ENCODE measurements around the gene ATG13. TPM values are rescaled to one million over a fixed set of nuclear protein-coding genes. Genes with fewer than 3 reads are reported as not detected.
"Not testable (repeated sequence)": the region's sequence is repeated elsewhere in the genome, so short reads cannot be mapped to it uniquely, and the experiment has no call there.

ATG13 gene
- polyA plus RNA-seq, 1 donor = 52.9 TPM

DNA sequence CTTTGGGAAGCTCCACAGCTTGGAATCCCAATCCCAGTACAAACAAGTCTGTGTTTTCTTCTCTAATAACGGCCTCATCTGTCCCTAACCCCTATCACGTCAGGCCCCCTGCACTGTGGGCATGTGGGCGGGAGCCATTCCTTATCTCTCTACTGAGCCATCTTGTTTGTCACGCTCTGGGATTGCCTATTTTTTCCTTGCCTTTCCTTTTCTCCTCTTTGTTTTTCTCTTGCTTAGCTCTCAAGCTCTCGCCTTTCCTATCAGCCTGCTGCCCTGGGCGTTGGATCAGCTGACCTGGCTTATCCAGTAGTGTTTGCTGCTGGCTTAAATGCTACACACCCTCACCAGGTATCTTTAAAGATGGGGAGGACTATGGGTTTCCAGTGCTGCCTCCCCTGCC, 47.3 kb downstream of the ATG13 start:
- no peak for DNase-seq
- Histone ChIP-seq H3K9me3 (ENCODE audit: control insufficient read depth, low read depth, low read length) (no peaks in the 10 kb centered on the region), H3K4me1 (ENCODE audit: control insufficient read depth, insufficient read depth, low read length) (peaks cover 4% of the 10 kb centered on the region), H3K27ac (ENCODE audit: low read length) (no peak overlapping the region), H3K36me3 (ENCODE audit: control insufficient read depth, insufficient read depth, low read length) (peaks cover 78% of the 10 kb centered on the region), H3K4me3 (ENCODE audit: low read length) (no peak overlapping the region), H3K27me3 (ENCODE audit: control insufficient read depth, insufficient read depth, low read length) (no peaks in the 10 kb centered on the region)
- no CpG with 5 or more reads among the region's 6 CpGs for WGBS (ENCODE audit: insufficient coverage, low lambda C conversion rate)

DNA sequence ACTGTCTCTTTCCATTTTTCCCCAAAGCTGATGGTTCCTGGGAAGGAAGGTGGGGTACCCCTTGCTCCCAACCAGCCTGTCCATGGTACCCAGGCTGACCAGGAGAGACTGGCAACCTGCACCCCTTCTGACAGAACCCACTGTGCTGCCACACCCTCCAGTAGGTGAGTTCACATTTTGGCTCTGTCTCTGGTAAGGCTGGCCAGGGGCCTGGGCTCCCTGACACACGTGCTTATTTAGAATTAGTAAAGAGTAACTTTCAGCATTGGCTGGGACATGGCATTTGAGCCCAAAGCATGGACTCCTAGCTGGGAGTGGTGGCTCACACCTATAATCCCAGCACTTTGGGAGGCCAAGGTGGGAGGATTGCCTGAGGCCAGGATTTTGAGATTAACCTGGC, 48.0 kb downstream of the ATG13 start:
- WGBS (ENCODE audit: insufficient coverage, low lambda C conversion rate) = no CpG with 5 or more reads among the region's 1 CpG
- no peak overlapping the region for H3K27ac ChIP-seq (ENCODE audit: low read length)
- peaks cover 81% of the 10 kb centered on the region for H3K36me3 ChIP-seq (ENCODE audit: control insufficient read depth, insufficient read depth, low read length)

DNA sequence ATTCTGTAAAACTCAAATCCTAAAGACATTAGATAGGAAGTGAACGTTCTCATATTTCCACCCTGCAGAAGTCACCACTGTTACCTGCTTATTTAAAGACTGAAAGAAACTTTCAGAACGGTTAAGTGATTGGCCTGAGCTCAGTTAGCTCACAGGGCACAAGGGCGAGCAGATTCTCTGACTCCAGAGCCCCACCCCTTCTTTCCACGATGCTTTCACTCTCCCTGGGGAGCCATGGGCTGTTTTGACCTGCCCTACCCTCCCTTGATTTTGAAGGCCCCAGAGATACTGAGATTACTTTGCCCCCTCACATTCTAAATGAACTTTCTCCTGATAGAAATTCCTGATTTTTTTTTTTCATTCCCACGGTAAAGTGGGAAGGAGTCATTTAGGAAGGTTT, 49.2 kb downstream of the ATG13 start:
- no peaks in the 10 kb centered on the region for H3K9me3 ChIP-seq (ENCODE audit: control insufficient read depth, low read depth, low read length)
- no peak for DNase-seq
- WGBS (ENCODE audit: insufficient coverage, low lambda C conversion rate) = no CpG with 5 or more reads among the region's 5 CpGs
- no peaks in the 10 kb centered on the region for H3K4me1 ChIP-seq (ENCODE audit: control insufficient read depth, insufficient read depth, low read length)
- H3K27me3 ChIP-seq (ENCODE audit: control insufficient read depth, insufficient read depth, low read length) = no peaks in the 10 kb centered on the region
- peaks cover 86% of the 10 kb centered on the region for H3K36me3 ChIP-seq (ENCODE audit: control insufficient read depth, insufficient read depth, low read length)
- H3K27ac ChIP-seq (ENCODE audit: low read length) = no peak overlapping the region
- H3K4me3 ChIP-seq (ENCODE audit: low read length) = no peak overlapping the region

More for the DNA sequence above, 48.0 kb downstream of the ATG13 start:
- H3K9me3 ChIP-seq (ENCODE audit: control insufficient read depth, low read depth, low read length) = no peaks in the 10 kb centered on the region
- no peak for DNase-seq
- H3K27me3 ChIP-seq (ENCODE audit: control insufficient read depth, insufficient read depth, low read length) = no peaks in the 10 kb centered on the region
- no peaks in the 10 kb centered on the region for H3K4me1 ChIP-seq (ENCODE audit: control insufficient read depth, insufficient read depth, low read length)
- H3K4me3 ChIP-seq (ENCODE audit: low read length) = no peak overlapping the region

DNA sequence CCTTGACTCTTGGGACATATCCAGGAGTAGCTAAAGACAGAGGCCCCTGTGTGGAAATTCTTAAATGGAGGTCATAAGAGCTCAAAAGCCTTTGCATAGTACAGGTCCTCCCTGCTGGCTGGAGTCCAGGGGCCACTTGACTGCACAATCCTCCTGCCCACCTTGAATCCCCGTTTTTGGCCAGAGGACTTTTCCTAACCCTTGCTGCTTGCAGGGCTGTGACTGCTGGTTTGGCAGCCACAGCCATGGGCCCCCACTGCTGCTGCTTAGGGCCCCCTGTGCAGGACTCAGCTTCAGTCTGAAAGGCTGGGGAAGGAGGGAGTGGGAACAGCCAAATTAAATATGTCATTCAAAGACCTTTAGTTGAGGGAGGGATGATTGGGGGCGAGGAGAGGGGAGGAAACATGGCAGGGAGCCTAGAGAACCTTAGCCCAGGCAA, 49.7 kb downstream of the ATG13 start:
- no peaks in the 10 kb centered on the region for H3K9me3 ChIP-seq (ENCODE audit: control insufficient read depth, low read depth, low read length)
- no peak overlapping the region for H3K27ac ChIP-seq (ENCODE audit: low read length)
- H3K4me1 ChIP-seq (ENCODE audit: control insufficient read depth, insufficient read depth, low read length) = no peaks in the 10 kb centered on the region
- H3K36me3 ChIP-seq (ENCODE audit: control insufficient read depth, insufficient read depth, low read length) = peaks cover 88% of the 10 kb centered on the region
- no peak overlapping the region for H3K4me3 ChIP-seq (ENCODE audit: low read length)
- WGBS (ENCODE audit: insufficient coverage, low lambda C conversion rate) = no CpG with 5 or more reads among the region's 2 CpGs
- no peaks in the 10 kb centered on the region for H3K27me3 ChIP-seq (ENCODE audit: control insufficient read depth, insufficient read depth, low read length)
- DNase-seq = no peak

DNA sequence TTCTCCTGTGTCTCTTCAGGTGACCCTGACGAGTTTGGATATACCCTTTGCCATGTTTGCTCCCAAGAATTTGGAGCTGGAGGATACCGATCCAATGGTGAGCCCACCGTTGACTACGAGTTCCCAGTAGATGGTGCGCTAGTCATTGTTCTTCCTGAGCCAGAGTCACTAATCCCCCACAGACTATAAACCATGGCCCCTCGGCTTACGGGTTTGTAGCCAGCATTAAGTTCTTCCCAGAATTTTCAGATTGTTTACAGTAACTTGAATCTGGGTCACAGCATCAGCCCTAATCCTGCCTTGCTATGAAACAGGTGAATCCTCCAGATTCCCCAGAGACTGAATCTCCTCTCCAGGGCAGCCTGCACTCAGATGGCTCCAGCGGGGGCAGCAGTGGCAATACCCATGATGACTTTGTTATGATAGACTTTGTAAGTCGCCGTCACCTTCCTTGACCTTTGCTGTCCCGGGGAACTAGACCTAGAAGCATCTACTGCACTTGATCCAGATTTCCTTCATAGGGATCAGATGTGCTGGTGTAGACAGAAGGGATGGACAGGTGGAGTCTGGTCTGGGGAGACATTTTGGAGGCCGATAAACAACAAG, 51.2 kb downstream of the ATG13 start:
- peaks cover 95% of the 10 kb centered on the region for H3K36me3 ChIP-seq (ENCODE audit: control insufficient read depth, insufficient read depth, low read length)
- WGBS (ENCODE audit: insufficient coverage, low lambda C conversion rate) = 100% methylated on average over 2 of the region's 12 CpGs
- no peaks in the 10 kb centered on the region for H3K9me3 ChIP-seq (ENCODE audit: control insufficient read depth, low read depth, low read length)
- H3K27ac ChIP-seq (ENCODE audit: low read length) = no peak overlapping the region
- DNase-seq = no peak
- no peak overlapping the region for H3K4me3 ChIP-seq (ENCODE audit: low read length)
- no peaks in the 10 kb centered on the region for H3K27me3 ChIP-seq (ENCODE audit: control insufficient read depth, insufficient read depth, low read length)
- peaks cover under 1% of the 10 kb centered on the region for H3K4me1 ChIP-seq (ENCODE audit: control insufficient read depth, insufficient read depth, low read length)

GRCh38 chr11:46669711-46670139, 52.4 kb downstream of the ATG13 start:
- Histone ChIP-seq H3K4me3 (ENCODE audit: low read length) (no peak overlapping the region), H3K9me3 (ENCODE audit: control insufficient read depth, low read depth, low read length) (no peaks in the 10 kb centered on the region), H3K36me3 (ENCODE audit: control insufficient read depth, insufficient read depth, low read length) (peaks cover 90% of the 10 kb centered on the region), H3K27ac (ENCODE audit: low read length) (no peak overlapping the region), H3K4me1 (ENCODE audit: control insufficient read depth, insufficient read depth, low read length) (peaks cover 11% of the 10 kb centered on the region), H3K27me3 (ENCODE audit: control insufficient read depth, insufficient read depth, low read length) (no peaks in the 10 kb centered on the region)
- no peak for DNase-seq
- WGBS (ENCODE audit: insufficient coverage, low lambda C conversion rate) = no CpG with 5 or more reads among the region's 3 CpGs

DNA sequence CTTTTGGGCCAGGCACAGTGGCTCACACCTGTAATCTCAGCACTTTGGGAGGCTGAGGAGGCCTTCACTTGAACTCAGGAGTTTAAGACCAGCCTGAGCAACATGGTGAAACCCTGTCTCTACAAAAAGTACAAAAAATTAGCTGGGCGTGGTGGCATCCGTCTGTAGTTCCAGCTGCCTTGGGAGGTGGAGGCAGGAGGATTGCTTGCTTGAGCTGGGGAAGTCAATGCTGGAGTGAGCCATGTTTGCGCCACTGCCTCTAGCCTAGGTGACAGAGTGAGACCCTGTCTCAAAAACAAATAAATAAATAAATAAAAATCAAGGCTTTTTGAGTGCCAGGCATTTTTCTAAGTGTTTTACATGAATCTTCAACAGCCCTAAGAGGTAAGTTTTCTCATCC, 53.2 kb downstream of the ATG13 start:
- peaks cover 82% of the 10 kb centered on the region for H3K36me3 ChIP-seq (ENCODE audit: control insufficient read depth, insufficient read depth, low read length)
- H3K9me3 ChIP-seq (ENCODE audit: control insufficient read depth, low read depth, low read length); DNase-seq; H3K27ac ChIP-seq (ENCODE audit: low read length); H3K4me3 ChIP-seq (ENCODE audit: low read length); H3K27me3 ChIP-seq (ENCODE audit: control insufficient read depth, insufficient read depth, low read length): not testable (repeated sequence)
- H3K4me1 ChIP-seq (ENCODE audit: control insufficient read depth, insufficient read depth, low read length) = peaks cover 19% of the 10 kb centered on the region
- WGBS (ENCODE audit: insufficient coverage, low lambda C conversion rate) = no CpG with 5 or more reads among the region's 3 CpGs

GRCh38 chr11:46671958-46672315, 54.6 kb downstream of the ATG13 start:
- H3K27ac ChIP-seq (ENCODE audit: low read length) = no peak overlapping the region

GRCh38 chr11:46672381-46672839, 55.1 kb downstream of the ATG13 start:
- Histone ChIP-seq H3K27me3 (ENCODE audit: control insufficient read depth, insufficient read depth, low read length) (no peaks in the 10 kb centered on the region), H3K27ac (ENCODE audit: low read length) (no peak overlapping the region), H3K4me3 (ENCODE audit: low read length) (no peak overlapping the region), H3K9me3 (ENCODE audit: control insufficient read depth, low read depth, low read length) (no peaks in the 10 kb centered on the region), H3K4me1 (ENCODE audit: control insufficient read depth, insufficient read depth, low read length) (peaks cover 28% of the 10 kb centered on the region), H3K36me3 (ENCODE audit: control insufficient read depth, insufficient read depth, low read length) (peaks cover 77% of the 10 kb centered on the region)
- WGBS (ENCODE audit: insufficient coverage, low lambda C conversion rate) = no CpG with 5 or more reads among the region's 7 CpGs
- DNase-seq = no peak

More at GRCh38 chr11:46671958-46672315, 54.6 kb downstream of the ATG13 start:
- Histone ChIP-seq H3K9me3 (ENCODE audit: control insufficient read depth, low read depth, low read length) (no peaks in the 10 kb centered on the region), H3K4me1 (ENCODE audit: control insufficient read depth, insufficient read depth, low read length) (peaks cover 28% of the 10 kb centered on the region), H3K27me3 (ENCODE audit: control insufficient read depth, insufficient read depth, low read length) (no peaks in the 10 kb centered on the region), H3K36me3 (ENCODE audit: control insufficient read depth, insufficient read depth, low read length) (peaks cover 77% of the 10 kb centered on the region), H3K4me3 (ENCODE audit: low read length) (no peak overlapping the region)
- DNase-seq = no peak
- WGBS (ENCODE audit: insufficient coverage, low lambda C conversion rate) = no CpG with 5 or more reads among the region's 10 CpGs

GRCh38 chr11:46673713-46674462, 56.5 kb downstream of the ATG13 start:
- no peak for DNase-seq
- peak overlapping the region; percentile 79 for H3K27ac ChIP-seq (ENCODE audit: low read length)
- peaks cover 73% of the 10 kb centered on the region for H3K36me3 ChIP-seq (ENCODE audit: control insufficient read depth, insufficient read depth, low read length)
- H3K4me3 ChIP-seq (ENCODE audit: low read length) = no peak overlapping the region
- no peaks in the 10 kb centered on the region for H3K27me3 ChIP-seq (ENCODE audit: control insufficient read depth, insufficient read depth, low read length)
- H3K4me1 ChIP-seq (ENCODE audit: control insufficient read depth, insufficient read depth, low read length) = peaks cover 28% of the 10 kb centered on the region
- WGBS (ENCODE audit: insufficient coverage, low lambda C conversion rate) = no CpG with 5 or more reads among the region's 6 CpGs
- H3K9me3 ChIP-seq (ENCODE audit: control insufficient read depth, low read depth, low read length) = no peaks in the 10 kb centered on the region

All from large intestine (tissue), 3 donors.